Nephron (organoid): Measurements from ENCODE around the gene CDH15.

Experiments
- H3K27ac Mint-ChIP-seq, 3 experiments: 2 replicates each; pipeline ENCODE4 v1.8.0; 2020; ENCODE audit warnings: mixed read lengths in 3 of 3, mild to moderate bottlenecking in 2 of 3, moderate library complexity in 1 of 3
- H3K27me3 Mint-ChIP-seq: 2 replicates; pipeline ENCODE4 v1.8.0; 2021; ENCODE audit warnings: low read depth, mild to moderate bottlenecking, moderate library complexity, mixed read lengths
- H3K36me3 Mint-ChIP-seq: 2 replicates; pipeline ENCODE4 v1.8.0; 2020; ENCODE audit warnings: low read depth, mixed read lengths
- H3K4me1 Mint-ChIP-seq: 2 replicates; pipeline ENCODE4 v1.8.0; 2020; ENCODE audit warnings: mixed read lengths
- H3K4me3 Mint-ChIP-seq, 3 experiments: 2 replicates each; pipeline ENCODE4 v1.8.0; 2020; ENCODE audit warnings: mild to moderate bottlenecking in 3 of 3, mixed read lengths in 3 of 3, moderate library complexity in 2 of 3
- H3K9me3 Mint-ChIP-seq: 2 replicates; pipeline ENCODE4 v1.8.0; 2020; ENCODE audit warnings: mixed read lengths
- CTCF ChIP-seq, 3 experiments: fragments of 200-600 bp; sonication (generic); IDR thresholded peaks; one replicate each; pipeline ENCODE4 v1.5.0; 2021; ENCODE audit warnings: antibody characterized with exemption in 3 of 3; ENCODE audit not compliant: unreplicated experiment in 3 of 3

Gene CDH15

GRCh38 chr16:89146211-89147005 lies 25.1 kb upstream of the CDH15 start:
- TF ChIP-seq CTCF (IDR thresholded peaks at IDR 0.05; ENCODE audit: unreplicated experiment in 3 of 3): no peak
- H3K27me3 Mint-ChIP-seq: no peaks in the 10 kb centered on the region
- H3K4me1 Mint-ChIP-seq: no peaks in the 10 kb centered on the region
- no peak overlapping the region for H3K27ac Mint-ChIP-seq
- no peak overlapping the region for H3K4me3 Mint-ChIP-seq
- H3K36me3 Mint-ChIP-seq: peaks cover 47% of the 10 kb centered on the region
- H3K9me3 Mint-ChIP-seq: peaks cover 6% of the 10 kb centered on the region

- Mint-ChIP-seq H3K36me3 (peaks cover 51% of the 10 kb centered on the region), H3K9me3 (peaks cover 6% of the 10 kb centered on the region), H3K4me1 (no peaks in the 10 kb centered on the region), H3K27me3 (no peaks in the 10 kb centered on the region), H3K27ac (peak overlapping the region in 1 of 3 experiments; percentile 51), H3K4me3 (no peak overlapping the region)
- no peak for TF ChIP-seq CTCF (IDR thresholded peaks at IDR 0.05; ENCODE audit: unreplicated experiment in 3 of 3)
These were observed 24.3 kb upstream of the CDH15 start for GRCh38 chr16:89147085-89147817.

- H3K4me3 Mint-ChIP-seq: no peak overlapping the region
- H3K27ac Mint-ChIP-seq: no peak overlapping the region
- H3K27me3 Mint-ChIP-seq: no peaks in the 10 kb centered on the region
- no peak for TF ChIP-seq CTCF (IDR thresholded peaks at IDR 0.05; ENCODE audit: unreplicated experiment in 3 of 3)
- H3K9me3 Mint-ChIP-seq: peaks cover 6% of the 10 kb centered on the region
- no peaks in the 10 kb centered on the region for H3K4me1 Mint-ChIP-seq
- peaks cover 55% of the 10 kb centered on the region for H3K36me3 Mint-ChIP-seq
These were observed 22.2 kb upstream of the CDH15 start for GRCh38 chr16:89149386-89149785.

- no peak overlapping the region for H3K27ac Mint-ChIP-seq
- no peaks in the 10 kb centered on the region for H3K27me3 Mint-ChIP-seq
- H3K4me1 Mint-ChIP-seq: peaks cover 2% of the 10 kb centered on the region
- peaks cover 55% of the 10 kb centered on the region for H3K36me3 Mint-ChIP-seq
- TF ChIP-seq CTCF (IDR thresholded peaks at IDR 0.05; ENCODE audit: unreplicated experiment in 3 of 3): no peak
- H3K9me3 Mint-ChIP-seq: peaks cover 6% of the 10 kb centered on the region
- H3K4me3 Mint-ChIP-seq: no peak overlapping the region
These were observed 21.3 kb upstream of the CDH15 start for GRCh38 chr16:89150090-89150835.

- H3K36me3 Mint-ChIP-seq: peaks cover 52% of the 10 kb centered on the region
- H3K9me3 Mint-ChIP-seq: peaks cover 6% of the 10 kb centered on the region
- no peaks in the 10 kb centered on the region for H3K27me3 Mint-ChIP-seq
- no peak overlapping the region for H3K27ac Mint-ChIP-seq
- TF ChIP-seq CTCF (IDR thresholded peaks at IDR 0.05; ENCODE audit: unreplicated experiment in 3 of 3): no peak
- no peak overlapping the region for H3K4me3 Mint-ChIP-seq
- peaks cover 8% of the 10 kb centered on the region for H3K4me1 Mint-ChIP-seq
These were observed 20.6 kb upstream of the CDH15 start for GRCh38 chr16:89150981-89151380.
